Osteocyte (in vitro differentiated cells): ENCODE measurements around the gene PRSS38. TPM values are rescaled to one million over a fixed set of nuclear protein-coding genes. Genes with fewer than 3 reads are reported as not detected.

Experiments
- DNase-seq: peaks from one replicate; pipeline ENCODE4 v3.0.0; 2021; ENCODE audit warnings: mixed read lengths; ENCODE audit not compliant: unreplicated experiment; ENCODE audit errors: extremely low spot score
- H3K27ac Mint-ChIP-seq: one replicate; pipeline ENCODE4 v1.8.0; 2021; ENCODE audit warnings: mild to moderate bottlenecking, mixed read lengths; ENCODE audit not compliant: unreplicated experiment
- H3K27me3 Mint-ChIP-seq: one replicate; pipeline ENCODE4 v1.8.0; 2021; ENCODE audit warnings: mixed read lengths; ENCODE audit not compliant: unreplicated experiment
- H3K36me3 Mint-ChIP-seq: one replicate; pipeline ENCODE4 v1.8.0; 2021; ENCODE audit warnings: mixed read lengths; ENCODE audit not compliant: unreplicated experiment
- H3K4me1 Mint-ChIP-seq: one replicate; pipeline ENCODE4 v1.8.0; 2021; ENCODE audit warnings: mixed read lengths; ENCODE audit not compliant: unreplicated experiment
- H3K4me3 Mint-ChIP-seq: one replicate; pipeline ENCODE4 v1.8.0; 2021; ENCODE audit warnings: mild to moderate bottlenecking, moderate library complexity, mixed read lengths; ENCODE audit not compliant: unreplicated experiment
- H3K9me3 Mint-ChIP-seq: one replicate; pipeline ENCODE4 v1.8.0; 2021; ENCODE audit warnings: mixed read lengths; ENCODE audit not compliant: unreplicated experiment
- total RNA-seq: library from RNA; stranded (reverse); gene quantifications from 2 replicates; pipeline ENCODE4 v1.2.1, GENCODE V29; 2021
- TF ChIP-seq, protein P1 (sequence below): fragments of 200-600 bp; sonication (generic); IDR thresholded peaks from 2 replicates; pipeline ENCODE4 v1.5.0; 2021; ENCODE audit warnings: antibody characterized with exemption, mild to moderate bottlenecking, moderate library complexity

The PRSS38 gene
- total RNA-seq, 1 donor from 2014 or later, result not detected

DNA sequence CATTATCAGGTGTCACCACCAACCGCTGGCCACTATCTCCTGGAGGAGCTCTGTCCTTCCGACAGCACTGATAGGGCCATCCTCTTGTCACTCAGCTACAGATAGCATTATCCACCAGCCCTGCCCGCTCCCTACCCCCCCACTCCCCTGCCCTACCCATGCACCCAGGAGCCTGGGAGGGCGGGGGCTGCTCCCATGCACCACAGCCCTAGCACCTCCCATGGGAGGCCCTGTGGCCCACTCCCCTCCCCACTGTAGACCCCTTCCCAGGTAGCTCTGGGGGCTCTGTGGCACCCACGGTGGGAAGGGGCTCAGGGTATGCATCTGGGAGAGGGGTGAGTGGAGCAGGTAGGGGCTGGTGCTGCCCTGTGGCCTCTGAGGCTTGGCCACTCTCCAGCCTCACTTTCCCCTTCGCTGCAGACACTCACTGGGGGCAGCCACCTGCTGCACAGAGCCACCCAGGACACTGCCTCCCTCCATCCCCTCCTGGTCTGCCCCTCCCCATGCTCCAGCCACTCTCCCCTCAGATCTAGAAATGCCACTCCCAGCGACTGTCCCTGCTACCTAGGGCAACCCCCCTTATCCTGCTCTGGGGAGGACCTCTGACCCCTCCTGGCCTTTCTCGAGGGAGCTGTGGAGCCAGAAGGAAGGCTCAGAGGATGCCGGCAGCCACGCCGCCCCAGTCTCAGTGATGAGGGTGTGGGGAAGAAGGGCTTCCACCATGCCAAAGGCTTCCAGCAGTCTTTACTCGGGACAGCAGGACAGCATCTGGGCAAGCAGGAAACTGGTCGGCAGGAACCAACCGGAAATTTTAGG lies 73.8 kb downstream of the PRSS38 start:
- Mint-ChIP-seq H3K4me1 (peaks cover 37% of the 10 kb centered on the region), H3K27me3 (no peaks in the 10 kb centered on the region), H3K27ac (no peak overlapping the region), H3K9me3 (no peaks in the 10 kb centered on the region), H3K4me3 (no peak overlapping the region), H3K36me3 (no peaks in the 10 kb centered on the region)
- TF ChIP-seq, protein P1, sequence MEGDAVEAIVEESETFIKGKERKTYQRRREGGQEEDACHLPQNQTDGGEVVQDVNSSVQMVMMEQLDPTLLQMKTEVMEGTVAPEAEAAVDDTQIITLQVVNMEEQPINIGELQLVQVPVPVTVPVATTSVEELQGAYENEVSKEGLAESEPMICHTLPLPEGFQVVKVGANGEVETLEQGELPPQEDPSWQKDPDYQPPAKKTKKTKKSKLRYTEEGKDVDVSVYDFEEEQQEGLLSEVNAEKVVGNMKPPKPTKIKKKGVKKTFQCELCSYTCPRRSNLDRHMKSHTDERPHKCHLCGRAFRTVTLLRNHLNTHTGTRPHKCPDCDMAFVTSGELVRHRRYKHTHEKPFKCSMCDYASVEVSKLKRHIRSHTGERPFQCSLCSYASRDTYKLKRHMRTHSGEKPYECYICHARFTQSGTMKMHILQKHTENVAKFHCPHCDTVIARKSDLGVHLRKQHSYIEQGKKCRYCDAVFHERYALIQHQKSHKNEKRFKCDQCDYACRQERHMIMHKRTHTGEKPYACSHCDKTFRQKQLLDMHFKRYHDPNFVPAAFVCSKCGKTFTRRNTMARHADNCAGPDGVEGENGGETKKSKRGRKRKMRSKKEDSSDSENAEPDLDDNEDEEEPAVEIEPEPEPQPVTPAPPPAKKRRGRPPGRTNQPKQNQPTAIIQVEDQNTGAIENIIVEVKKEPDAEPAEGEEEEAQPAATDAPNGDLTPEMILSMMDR, result no peak
- peak; percentile 73 for DNase-seq

DNA sequence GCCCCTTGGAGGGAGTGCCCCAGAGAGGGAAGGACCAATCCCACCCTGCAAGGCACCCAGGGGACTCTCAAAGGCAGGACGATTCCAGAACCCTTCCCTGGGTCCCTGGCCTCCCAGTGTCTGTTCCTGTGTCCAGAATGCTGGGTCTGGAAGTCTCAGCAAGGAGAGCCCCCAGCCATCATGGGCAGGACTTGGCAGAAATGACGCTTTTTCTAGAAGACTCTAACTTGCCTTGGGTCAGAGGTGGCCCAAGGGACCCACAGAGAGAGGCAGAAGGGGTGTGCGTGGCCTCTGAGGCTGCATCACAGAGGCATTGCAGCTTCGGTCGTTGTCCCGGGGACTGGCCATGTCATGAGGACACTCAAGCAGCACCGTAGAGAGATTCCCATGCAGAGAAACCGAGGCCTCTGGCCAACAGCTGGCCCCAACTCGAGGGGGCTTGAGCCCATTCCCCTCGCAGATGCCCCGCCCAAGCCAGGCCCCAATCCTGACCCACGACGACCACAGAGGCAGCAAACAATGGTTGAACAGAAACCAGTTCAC lies 74.5 kb downstream of the PRSS38 start:
- H3K36me3 Mint-ChIP-seq, result no peaks in the 10 kb centered on the region
- H3K27ac Mint-ChIP-seq, result no peak overlapping the region
- no peaks in the 10 kb centered on the region for H3K9me3 Mint-ChIP-seq
- no peak overlapping the region for H3K4me3 Mint-ChIP-seq
- no peaks in the 10 kb centered on the region for H3K27me3 Mint-ChIP-seq
- DNase-seq, result peak; percentile 80
- TF ChIP-seq, protein P1, result no peak
- peaks cover 37% of the 10 kb centered on the region for H3K4me1 Mint-ChIP-seq

DNA sequence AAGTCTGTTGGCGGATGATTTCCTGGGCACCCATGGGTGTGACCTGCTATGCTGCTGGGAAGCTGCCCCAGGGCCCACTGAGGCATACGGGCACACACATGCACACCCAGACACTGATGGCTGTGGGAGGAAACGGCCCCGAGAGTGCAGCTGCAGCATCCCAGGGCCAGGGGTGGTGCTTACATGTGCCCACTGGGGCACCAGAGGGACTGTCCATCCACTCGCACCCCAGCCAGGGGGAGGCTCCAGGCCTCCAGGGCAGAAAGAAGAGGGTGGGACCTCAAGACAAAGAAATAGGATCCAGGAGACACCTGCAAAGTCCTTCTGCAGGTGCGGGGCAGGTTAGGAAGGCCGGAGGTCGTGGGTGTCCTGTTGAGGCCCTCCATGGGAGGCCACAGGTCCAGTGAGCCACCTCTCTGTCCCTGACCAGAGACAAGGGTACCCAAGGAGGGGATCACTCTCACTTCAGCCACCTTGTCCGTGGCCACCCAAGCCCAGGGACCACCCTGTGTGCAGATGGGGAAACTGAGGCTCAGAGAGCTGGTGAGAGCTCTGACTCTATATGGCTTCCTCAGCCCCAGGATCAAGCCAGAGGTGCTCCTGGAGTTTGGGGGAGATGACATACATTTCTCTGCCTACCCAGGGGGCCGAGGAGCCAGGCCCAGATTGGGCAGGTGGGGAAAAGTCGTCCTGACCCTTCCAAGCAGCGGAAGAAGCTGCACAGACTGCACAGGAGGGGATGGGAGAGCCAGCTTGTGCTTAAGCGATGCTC lies 75.2 kb downstream of the PRSS38 start:
- peak; percentile 71 for DNase-seq
- Mint-ChIP-seq H3K4me3 (no peak overlapping the region), H3K4me1 (peaks cover 40% of the 10 kb centered on the region), H3K27me3 (no peaks in the 10 kb centered on the region), H3K36me3 (no peaks in the 10 kb centered on the region), H3K27ac (no peak overlapping the region), H3K9me3 (no peaks in the 10 kb centered on the region)
- TF ChIP-seq, protein P1, result no peak

DNA sequence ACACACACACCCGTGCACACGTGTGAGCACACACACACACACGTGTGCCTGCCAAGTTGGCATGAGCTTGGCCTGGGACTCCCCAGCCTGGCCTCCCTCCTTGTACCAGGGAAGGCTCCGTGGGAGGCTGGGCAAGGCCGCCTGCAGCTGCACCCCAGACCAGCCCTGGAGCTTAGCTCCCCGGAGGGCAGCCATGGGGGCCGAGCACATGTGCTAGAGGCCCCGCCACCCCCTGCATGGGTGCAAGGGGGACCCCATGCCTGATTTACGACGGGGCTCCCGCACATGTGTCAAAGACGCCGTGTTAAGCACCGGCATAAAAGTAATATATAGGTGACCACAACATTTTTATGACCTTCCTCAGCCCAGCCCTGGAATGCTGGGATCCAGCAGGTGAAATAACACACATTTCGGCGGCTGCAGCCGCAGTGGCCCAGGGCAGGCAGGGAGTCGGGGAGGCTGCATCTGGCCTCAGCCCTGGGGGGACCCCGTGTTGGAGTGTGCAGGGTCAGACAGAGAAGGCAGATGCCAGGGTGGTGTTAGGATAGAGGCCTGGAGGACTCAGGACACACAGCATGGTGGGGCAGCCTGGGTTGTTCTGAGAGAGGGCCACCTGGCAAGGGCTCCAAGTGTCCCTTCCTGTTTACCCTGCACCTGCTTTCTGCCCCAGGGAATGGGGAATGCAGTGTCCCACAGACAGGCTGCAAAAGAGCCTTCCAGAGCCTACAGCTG lies 75.9 kb downstream of the PRSS38 start:
- Mint-ChIP-seq H3K27me3 (no peaks in the 10 kb centered on the region), H3K27ac (no peak overlapping the region), H3K4me1 (peaks cover 42% of the 10 kb centered on the region), H3K4me3 (no peak overlapping the region), H3K9me3 (no peaks in the 10 kb centered on the region), H3K36me3 (no peaks in the 10 kb centered on the region)
- DNase-seq, result peak; percentile 80
- TF ChIP-seq, protein P1, result no peak
